Adrenal gland (tissue), 5 donors: Measurements from ENCODE around the gene DLG2.

Source experiments
- POLR2A ChIP-seq, 2 donors: fragments of 450-650 bp; IDR thresholded peaks; one replicate each; pipeline ENCODE4 v1.6.1; 2017; ENCODE audit warnings: antibody characterized with exemption in 2 of 2, mild to moderate bottlenecking in 2 of 2, moderate library complexity in 1 of 2
- TF ChIP-seq, protein P1 (sequence below), 6 experiments: fragments of 450-650 bp in 4 of 6; fragments of 200-600 bp in 2 of 6; sonication (generic) in 1 of 6; IDR thresholded peaks; 1 replicate in 5 of 6; 2 replicates in 1 of 6; pipeline versions ENCODE4 v1.5.1 to v1.8.0; 2016 to 2021; ENCODE audit warnings: antibody characterized with exemption in 6 of 6, mild to moderate bottlenecking in 2 of 6, moderate library complexity in 1 of 6
- donor health status: DM: no; HTN: no; CAD: no.

DNA sequence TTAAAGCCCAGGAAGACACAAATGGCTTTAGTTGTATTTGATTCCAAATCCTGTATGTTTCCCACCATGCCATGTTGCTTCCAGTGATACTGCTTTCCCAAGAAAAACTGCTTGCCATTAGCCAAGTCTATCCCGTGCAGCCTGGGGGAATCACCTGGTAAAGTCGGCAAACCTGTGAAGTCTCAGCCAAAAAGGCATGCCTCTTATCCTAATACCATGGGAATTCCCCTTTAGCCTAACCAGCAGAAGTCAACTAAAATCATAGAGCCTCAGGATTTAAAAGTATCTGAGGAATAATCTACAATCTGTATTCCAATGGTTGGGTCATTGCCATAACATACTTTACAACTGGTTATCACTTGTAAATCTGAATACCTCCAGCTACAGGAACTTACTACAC, 869.4 kb downstream of the DLG2 start:
- TF ChIP-seq, protein P1, sequence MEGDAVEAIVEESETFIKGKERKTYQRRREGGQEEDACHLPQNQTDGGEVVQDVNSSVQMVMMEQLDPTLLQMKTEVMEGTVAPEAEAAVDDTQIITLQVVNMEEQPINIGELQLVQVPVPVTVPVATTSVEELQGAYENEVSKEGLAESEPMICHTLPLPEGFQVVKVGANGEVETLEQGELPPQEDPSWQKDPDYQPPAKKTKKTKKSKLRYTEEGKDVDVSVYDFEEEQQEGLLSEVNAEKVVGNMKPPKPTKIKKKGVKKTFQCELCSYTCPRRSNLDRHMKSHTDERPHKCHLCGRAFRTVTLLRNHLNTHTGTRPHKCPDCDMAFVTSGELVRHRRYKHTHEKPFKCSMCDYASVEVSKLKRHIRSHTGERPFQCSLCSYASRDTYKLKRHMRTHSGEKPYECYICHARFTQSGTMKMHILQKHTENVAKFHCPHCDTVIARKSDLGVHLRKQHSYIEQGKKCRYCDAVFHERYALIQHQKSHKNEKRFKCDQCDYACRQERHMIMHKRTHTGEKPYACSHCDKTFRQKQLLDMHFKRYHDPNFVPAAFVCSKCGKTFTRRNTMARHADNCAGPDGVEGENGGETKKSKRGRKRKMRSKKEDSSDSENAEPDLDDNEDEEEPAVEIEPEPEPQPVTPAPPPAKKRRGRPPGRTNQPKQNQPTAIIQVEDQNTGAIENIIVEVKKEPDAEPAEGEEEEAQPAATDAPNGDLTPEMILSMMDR (IDR thresholded peaks at IDR 0.05), result no peak
- no peak for TF ChIP-seq POLR2A (IDR thresholded peaks at IDR 0.05)
